Stimulated activated naive CD8-positive, alpha-beta T cell treated with anti-CD3 and anti-CD28 coated beads, Interleukin-15, Interleukin-2, amounts not matched to agents 100 ng/mL and 50 ng/mL, for 24 hours (primary cell): ENCODE results near the gene TTLL11.

Experiments used
- H3K27ac Mint-ChIP-seq: one replicate; pipeline ENCODE4 v1.8.0; 2021; ENCODE audit warnings: mild to moderate bottlenecking, mixed read lengths
- H3K27me3 Mint-ChIP-seq: one replicate; pipeline ENCODE4 v1.8.0; 2021; ENCODE audit warnings: mixed read lengths
- H3K36me3 Mint-ChIP-seq: one replicate; pipeline ENCODE4 v1.8.0; 2021; ENCODE audit warnings: low read depth, mixed read lengths
- H3K4me1 Mint-ChIP-seq: one replicate; pipeline ENCODE4 v1.8.0; 2021; ENCODE audit warnings: low read depth, mixed read lengths
- H3K4me3 Mint-ChIP-seq: one replicate; pipeline ENCODE4 v1.8.0; 2021; ENCODE audit warnings: mild to moderate bottlenecking, mixed read lengths
- H3K9me3 Mint-ChIP-seq: one replicate; pipeline ENCODE4 v1.8.0; 2021; ENCODE audit warnings: mixed read lengths

Gene TTLL11

GRCh38 chr9:121942313-121942712 is 150.8 kb downstream of the TTLL11 start:
- no peaks in the 10 kb centered on the region for H3K27me3 Mint-ChIP-seq
- no peaks in the 10 kb centered on the region for H3K9me3 Mint-ChIP-seq

GRCh38 chr9:121939643-121940042 is 153.5 kb downstream of the TTLL11 start:
- no peaks in the 10 kb centered on the region for H3K27me3 Mint-ChIP-seq
- H3K27ac Mint-ChIP-seq = no peak overlapping the region
- H3K36me3 Mint-ChIP-seq = no peaks in the 10 kb centered on the region
- H3K4me1 Mint-ChIP-seq = no peaks in the 10 kb centered on the region
- H3K9me3 Mint-ChIP-seq = no peaks in the 10 kb centered on the region
- H3K4me3 Mint-ChIP-seq = no peak overlapping the region

More at GRCh38 chr9:121942313-121942712, 150.8 kb downstream of the TTLL11 start:
- Mint-ChIP-seq H3K4me3 (no peak overlapping the region), H3K27ac (no peak overlapping the region), H3K36me3 (no peaks in the 10 kb centered on the region), H3K4me1 (no peaks in the 10 kb centered on the region)

- Mint-ChIP-seq H3K36me3 (no peaks in the 10 kb centered on the region), H3K27ac (no peak overlapping the region), H3K27me3 (no peaks in the 10 kb centered on the region), H3K9me3 (no peaks in the 10 kb centered on the region), H3K4me1 (no peaks in the 10 kb centered on the region), H3K4me3 (no peak overlapping the region)
Measured at GRCh38 chr9:121938621-121939020, 154.5 kb downstream of the TTLL11 start.

- H3K36me3 Mint-ChIP-seq = no peaks in the 10 kb centered on the region
- H3K27me3 Mint-ChIP-seq = no peaks in the 10 kb centered on the region
- no peak overlapping the region for H3K27ac Mint-ChIP-seq
Measured at GRCh38 chr9:121937240-121937639, 155.9 kb downstream of the TTLL11 start.

DNA sequence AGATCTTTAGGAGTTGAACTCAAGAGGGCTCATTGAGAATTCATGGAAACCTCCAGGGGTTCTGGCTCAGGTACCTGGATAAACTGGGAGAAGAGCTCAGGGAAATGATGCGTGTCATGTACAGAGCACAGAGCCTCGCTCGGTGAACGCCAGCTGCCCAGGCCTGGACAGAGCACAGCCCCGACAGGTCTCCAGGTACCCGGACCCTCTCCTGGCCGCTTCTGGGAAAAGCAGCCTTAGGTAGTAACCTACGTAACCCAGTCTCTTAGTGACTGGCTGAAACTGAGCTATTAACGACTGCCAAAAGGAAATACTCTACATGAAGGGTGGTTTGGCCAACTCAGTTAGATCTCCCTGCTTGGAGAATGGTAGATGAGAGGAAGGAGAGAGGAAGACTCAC is 157.4 kb downstream of the TTLL11 start:
- Mint-ChIP-seq H3K4me1 (no peaks in the 10 kb centered on the region), H3K27me3 (no peaks in the 10 kb centered on the region), H3K36me3 (no peaks in the 10 kb centered on the region), H3K4me3 (no peak overlapping the region), H3K27ac (no peak overlapping the region), H3K9me3 (no peaks in the 10 kb centered on the region)

More at GRCh38 chr9:121937240-121937639, 155.9 kb downstream of the TTLL11 start:
- Mint-ChIP-seq H3K4me1 (no peaks in the 10 kb centered on the region), H3K4me3 (no peak overlapping the region), H3K9me3 (no peaks in the 10 kb centered on the region)

DNA sequence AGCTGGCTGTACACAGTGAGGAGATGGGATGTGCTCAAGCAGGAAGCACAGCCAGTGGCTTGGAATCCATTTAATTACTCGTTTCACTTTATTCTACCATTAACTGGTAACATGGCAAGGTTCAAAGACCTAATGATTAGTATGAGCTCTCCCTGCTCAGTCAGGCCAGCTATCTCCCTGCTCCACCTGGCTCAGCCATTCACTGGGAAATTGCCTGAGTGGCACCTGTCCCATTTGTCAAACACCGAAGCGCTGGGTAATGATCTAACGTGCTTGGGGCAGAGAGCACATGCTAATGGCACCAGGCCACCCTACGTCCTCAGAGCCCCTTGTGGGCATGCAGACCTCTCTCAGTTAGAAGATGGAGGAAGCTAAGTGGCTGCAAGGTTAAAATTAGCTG is 162.2 kb downstream of the TTLL11 start:
- Mint-ChIP-seq H3K27me3 (no peaks in the 10 kb centered on the region), H3K27ac (no peak overlapping the region), H3K4me1 (no peaks in the 10 kb centered on the region), H3K36me3 (no peaks in the 10 kb centered on the region), H3K4me3 (no peak overlapping the region), H3K9me3 (no peaks in the 10 kb centered on the region)

- no peaks in the 10 kb centered on the region for H3K27me3 Mint-ChIP-seq
- no peaks in the 10 kb centered on the region for H3K9me3 Mint-ChIP-seq
- no peaks in the 10 kb centered on the region for H3K36me3 Mint-ChIP-seq
- H3K27ac Mint-ChIP-seq = no peak overlapping the region
- no peaks in the 10 kb centered on the region for H3K4me1 Mint-ChIP-seq
- no peak overlapping the region for H3K4me3 Mint-ChIP-seq
Measured at GRCh38 chr9:121929893-121930875, 162.9 kb downstream of the TTLL11 start.

DNA sequence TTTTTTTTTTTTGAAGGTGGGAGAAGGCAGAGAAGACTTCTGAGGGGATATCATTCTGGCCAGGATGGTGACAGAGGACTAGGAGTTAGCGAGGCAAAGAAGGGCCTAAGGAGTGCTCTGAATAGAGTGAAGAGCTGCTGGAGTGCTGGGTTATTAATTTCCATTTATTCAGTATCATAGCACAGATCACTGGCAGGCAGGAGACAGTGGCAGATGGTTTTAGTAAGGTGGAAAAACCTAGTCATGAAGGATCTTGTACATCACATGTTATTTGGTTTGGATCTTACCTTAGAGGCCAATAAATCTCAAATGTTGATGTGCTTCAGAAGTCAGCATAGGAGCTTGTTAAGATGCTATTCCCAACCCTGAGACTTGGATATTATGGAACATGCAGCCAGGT is 165.5 kb downstream of the TTLL11 start:
- no peak overlapping the region for H3K4me3 Mint-ChIP-seq
- no peaks in the 10 kb centered on the region for H3K9me3 Mint-ChIP-seq
- no peak overlapping the region for H3K27ac Mint-ChIP-seq
- H3K36me3 Mint-ChIP-seq = no peaks in the 10 kb centered on the region
- no peaks in the 10 kb centered on the region for H3K4me1 Mint-ChIP-seq
- no peaks in the 10 kb centered on the region for H3K27me3 Mint-ChIP-seq

- Mint-ChIP-seq H3K4me1 (no peaks in the 10 kb centered on the region), H3K36me3 (no peaks in the 10 kb centered on the region), H3K27ac (no peak overlapping the region), H3K27me3 (no peaks in the 10 kb centered on the region), H3K9me3 (no peaks in the 10 kb centered on the region), H3K4me3 (no peak overlapping the region)
Measured at GRCh38 chr9:121927081-121927480, 166.0 kb downstream of the TTLL11 start.

GRCh38 chr9:121926351-121926801 is 166.7 kb downstream of the TTLL11 start:
- no peak overlapping the region for H3K4me3 Mint-ChIP-seq
- H3K27me3 Mint-ChIP-seq = no peaks in the 10 kb centered on the region
- no peak overlapping the region for H3K27ac Mint-ChIP-seq
- H3K36me3 Mint-ChIP-seq = no peaks in the 10 kb centered on the region
- H3K4me1 Mint-ChIP-seq = no peaks in the 10 kb centered on the region
- H3K9me3 Mint-ChIP-seq = no peaks in the 10 kb centered on the region

GRCh38 chr9:121925935-121926334 is 167.2 kb downstream of the TTLL11 start:
- Mint-ChIP-seq H3K27ac (no peak overlapping the region), H3K27me3 (no peaks in the 10 kb centered on the region), H3K4me3 (no peak overlapping the region), H3K9me3 (no peaks in the 10 kb centered on the region), H3K4me1 (no peaks in the 10 kb centered on the region), H3K36me3 (no peaks in the 10 kb centered on the region)

DNA sequence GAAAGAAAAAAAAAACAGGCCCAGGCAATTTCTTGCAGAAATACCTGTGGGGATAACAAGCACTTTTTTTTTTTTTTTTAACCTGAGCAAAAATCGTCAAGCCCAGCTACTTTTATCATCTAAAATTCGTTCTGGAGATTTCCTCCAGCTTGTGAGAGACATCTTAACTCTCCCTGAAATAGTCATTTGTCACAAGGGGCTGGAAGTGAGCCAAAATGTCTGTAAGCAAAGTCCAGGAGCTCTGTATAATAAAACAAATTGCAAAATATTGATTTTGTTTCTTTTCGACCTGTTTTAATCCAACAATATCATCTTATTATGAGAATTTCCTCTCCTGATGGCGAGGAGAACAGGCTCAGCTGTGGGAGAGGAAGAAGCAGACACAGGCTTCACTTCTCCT is 168.4 kb downstream of the TTLL11 start:
- Mint-ChIP-seq H3K4me1 (no peaks in the 10 kb centered on the region), H3K36me3 (no peaks in the 10 kb centered on the region), H3K9me3 (no peaks in the 10 kb centered on the region), H3K4me3 (no peak overlapping the region), H3K27me3 (no peaks in the 10 kb centered on the region), H3K27ac (no peak overlapping the region)

GRCh38 chr9:121921444-121921843 is 171.7 kb downstream of the TTLL11 start:
- Mint-ChIP-seq H3K36me3 (no peaks in the 10 kb centered on the region), H3K27me3 (no peaks in the 10 kb centered on the region), H3K27ac (no peak overlapping the region), H3K4me1 (no peaks in the 10 kb centered on the region), H3K4me3 (no peak overlapping the region), H3K9me3 (no peaks in the 10 kb centered on the region)

GRCh38 chr9:121917375-121918335 is 175.5 kb downstream of the TTLL11 start:
- no peaks in the 10 kb centered on the region for H3K9me3 Mint-ChIP-seq
- H3K36me3 Mint-ChIP-seq = no peaks in the 10 kb centered on the region
- no peak overlapping the region for H3K27ac Mint-ChIP-seq
- no peak overlapping the region for H3K4me3 Mint-ChIP-seq
- H3K27me3 Mint-ChIP-seq = no peaks in the 10 kb centered on the region
- no peaks in the 10 kb centered on the region for H3K4me1 Mint-ChIP-seq

- H3K9me3 Mint-ChIP-seq = no peaks in the 10 kb centered on the region
- H3K27ac Mint-ChIP-seq = no peak overlapping the region
- H3K4me1 Mint-ChIP-seq = no peaks in the 10 kb centered on the region
- H3K4me3 Mint-ChIP-seq = no peak overlapping the region
- no peaks in the 10 kb centered on the region for H3K36me3 Mint-ChIP-seq
- no peaks in the 10 kb centered on the region for H3K27me3 Mint-ChIP-seq
Measured at GRCh38 chr9:121915304-121915625, 177.8 kb downstream of the TTLL11 start.
